Skeletal muscle satellite cell (primary cell): Measurements from ENCODE around the gene MYOF.

ENCODE experiments used
- H3K27me3 ChIP-seq: 2 replicates; pipeline ENCODE4 v1.7.0; 2013; ENCODE audit warnings: low read length; ENCODE audit not compliant: control insufficient read depth, insufficient read depth
- H3K36me3 ChIP-seq: 2 replicates; pipeline ENCODE4 v1.7.0; 2013; ENCODE audit warnings: mild to moderate bottlenecking, control low read depth, low read length; ENCODE audit not compliant: insufficient read depth
- H3K4me1 ChIP-seq: 2 replicates; pipeline ENCODE4 v1.7.0; 2013; ENCODE audit warnings: low read length; ENCODE audit not compliant: control insufficient read depth, insufficient read depth
- H3K4me2 ChIP-seq: 2 replicates; pipeline ENCODE4 v1.7.0; 2013; ENCODE audit warnings: mild to moderate bottlenecking, low read length
- H3K4me3 ChIP-seq: 2 replicates; pipeline ENCODE4 v1.7.0; 2013; ENCODE audit warnings: low read length
- H3K9ac ChIP-seq: 2 replicates; pipeline ENCODE4 v1.7.0; 2013; ENCODE audit warnings: mild to moderate bottlenecking, low read depth, low read length, moderate library complexity
- H3K9me3 ChIP-seq: replicated peaks from 2 replicates; pipeline ENCODE4 v1.7.0; 2013; ENCODE audit warnings: mild to moderate bottlenecking, control low read depth, low read length

Gene MYOF

DNA sequence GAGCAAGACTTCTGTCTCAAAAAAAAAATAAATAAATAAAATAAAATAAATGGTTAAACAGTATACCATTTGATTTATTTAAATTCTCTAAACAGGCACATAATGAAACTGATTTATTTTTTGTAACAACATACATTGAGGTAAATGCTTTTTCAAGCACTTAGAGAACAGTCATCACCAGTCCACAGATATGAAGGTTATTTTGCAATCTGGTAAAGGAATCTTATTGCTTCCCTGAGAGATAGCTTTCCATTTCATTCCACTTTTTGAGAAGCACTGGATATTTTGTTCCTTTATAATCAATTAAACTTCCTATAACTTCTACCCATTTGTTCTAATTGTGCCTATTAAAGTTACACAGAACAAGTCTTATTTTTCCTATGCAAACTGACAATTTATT lies 19.5 kb upstream of the MYOF start:
- Histone ChIP-seq H3K4me2 (no peak overlapping the region), H3K9me3 (no peaks in the 10 kb centered on the region), H3K27me3 (no peaks in the 10 kb centered on the region), H3K9ac (no peak overlapping the region), H3K4me1 (peaks cover 6% of the 10 kb centered on the region), H3K36me3 (peaks cover 17% of the 10 kb centered on the region), H3K4me3 (no peak overlapping the region)

DNA sequence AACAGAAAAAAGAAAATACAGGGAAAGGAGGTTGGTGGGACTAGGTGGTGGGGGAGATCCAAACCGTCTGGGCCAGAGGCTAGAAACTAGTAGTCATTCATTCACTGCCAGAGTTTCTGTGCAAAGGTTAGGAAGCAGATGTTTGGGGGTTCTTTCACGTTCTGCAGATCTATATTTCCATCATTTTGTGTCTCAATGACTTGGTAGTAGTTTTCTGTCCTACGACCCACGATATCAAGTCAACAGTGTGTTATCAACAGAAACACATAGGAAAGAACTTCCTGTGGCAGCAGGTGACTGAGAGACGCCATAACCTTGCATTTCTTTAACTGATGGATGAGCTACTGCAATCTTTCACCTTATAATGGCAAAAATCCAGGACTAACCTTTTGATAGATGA lies 16.0 kb upstream of the MYOF start:
- Histone ChIP-seq H3K9me3 (no peaks in the 10 kb centered on the region), H3K4me3 (peak overlapping the region; percentile 17)

DNA sequence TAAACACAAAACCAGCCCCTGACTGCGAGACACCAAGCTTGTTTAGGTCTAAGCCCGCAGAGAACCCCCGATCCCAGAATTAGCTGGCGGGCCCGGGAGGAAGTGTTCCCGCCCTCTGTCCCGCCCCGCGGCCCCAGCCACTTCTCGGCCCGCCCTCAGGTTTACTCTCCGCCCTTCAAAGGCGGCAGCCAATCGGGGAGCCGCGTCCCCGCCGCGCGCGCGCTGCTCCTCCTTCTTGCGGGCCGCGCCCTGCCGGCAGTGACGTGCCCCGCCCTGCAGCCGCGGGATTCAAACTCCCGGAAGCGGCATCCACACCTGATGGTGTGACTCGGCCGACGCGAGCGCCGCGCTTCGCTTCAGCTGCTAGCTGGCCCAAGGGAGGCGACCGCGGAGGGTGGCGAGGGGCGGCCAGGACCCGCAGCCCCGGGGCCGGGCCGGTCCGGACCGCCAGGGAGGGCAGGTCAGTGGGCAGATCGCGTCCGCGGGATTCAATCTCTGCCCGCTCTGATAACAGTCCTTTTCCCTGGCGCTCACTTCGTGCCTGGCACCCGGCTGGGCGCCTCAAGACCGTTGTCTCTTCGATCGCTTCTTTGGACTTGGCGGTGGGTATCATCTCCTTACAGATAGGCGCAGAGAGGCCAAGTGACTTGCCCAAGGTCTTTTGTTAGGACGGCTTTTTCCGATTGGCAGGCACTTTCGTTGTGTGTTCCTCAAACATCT lies 14.3 kb upstream of the MYOF start, which contains the start of gene CEP55:
Gene CEP55 (plus strand): TSS at position 291 of the 720 bp plus-strand sequence. CDS start 3,440 bp downstream, outside the sequence.
- no peaks in the 10 kb centered on the region for H3K36me3 ChIP-seq
- H3K4me2 ChIP-seq: peak within 1 kb of the TSS; percentile 95
- peak within 1 kb of the TSS; percentile 84 for H3K9ac ChIP-seq
- no peaks in the 10 kb centered on the region for H3K27me3 ChIP-seq
- H3K4me1 ChIP-seq: peaks cover 12% of the 10 kb centered on the region
- peak within 1 kb of the TSS; percentile 93 for H3K4me3 ChIP-seq
- H3K9me3 ChIP-seq: no peaks in the 10 kb centered on the region

More for the DNA sequence above, 16.0 kb upstream of the MYOF start:
- Histone ChIP-seq H3K4me1 (peaks cover 12% of the 10 kb centered on the region), H3K27me3 (no peaks in the 10 kb centered on the region), H3K4me2 (peak overlapping the region; percentile 65), H3K9ac (no peak overlapping the region), H3K36me3 (peaks cover 7% of the 10 kb centered on the region)

DNA sequence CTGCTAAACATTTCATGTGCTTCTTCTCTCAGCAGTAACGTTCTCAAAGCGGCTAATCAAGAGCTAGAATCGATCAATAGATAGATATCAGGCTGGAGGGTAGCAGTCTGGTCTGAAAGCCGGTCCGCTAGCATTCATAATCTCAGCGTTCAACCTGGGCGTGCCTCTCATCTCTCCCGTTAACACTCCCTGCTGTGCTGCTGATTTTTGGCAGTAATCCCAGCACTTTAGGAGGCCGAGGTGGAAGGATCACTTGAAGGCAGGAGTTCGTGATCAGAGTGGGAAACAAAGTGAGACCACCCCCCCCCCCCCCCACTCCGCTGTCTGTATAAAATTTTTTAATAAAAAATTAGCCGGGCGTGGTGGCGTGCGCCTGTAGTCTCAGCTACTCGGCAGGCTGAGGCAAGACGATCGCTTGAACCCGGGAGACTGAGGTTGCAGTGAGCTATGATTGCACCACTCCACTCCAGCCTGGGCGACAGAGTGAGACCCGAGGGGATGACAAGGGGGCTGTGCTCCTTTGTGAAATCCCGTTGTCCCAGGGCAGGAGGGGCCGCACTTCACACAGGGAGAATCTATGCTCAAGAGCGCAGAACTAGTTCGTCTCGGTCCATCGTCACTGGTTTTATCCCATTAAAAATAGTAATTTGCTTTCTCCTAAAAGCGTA lies 13.7 kb upstream of the MYOF start:
- peak overlapping the region; percentile 95 for H3K4me2 ChIP-seq
- H3K27me3 ChIP-seq: no peaks in the 10 kb centered on the region
- peak overlapping the region; percentile 84 for H3K9ac ChIP-seq
- H3K4me3 ChIP-seq: peak overlapping the region; percentile 93
- H3K4me1 ChIP-seq: peaks cover 12% of the 10 kb centered on the region
- no peaks in the 10 kb centered on the region for H3K36me3 ChIP-seq
- H3K9me3 ChIP-seq: no peaks in the 10 kb centered on the region

DNA sequence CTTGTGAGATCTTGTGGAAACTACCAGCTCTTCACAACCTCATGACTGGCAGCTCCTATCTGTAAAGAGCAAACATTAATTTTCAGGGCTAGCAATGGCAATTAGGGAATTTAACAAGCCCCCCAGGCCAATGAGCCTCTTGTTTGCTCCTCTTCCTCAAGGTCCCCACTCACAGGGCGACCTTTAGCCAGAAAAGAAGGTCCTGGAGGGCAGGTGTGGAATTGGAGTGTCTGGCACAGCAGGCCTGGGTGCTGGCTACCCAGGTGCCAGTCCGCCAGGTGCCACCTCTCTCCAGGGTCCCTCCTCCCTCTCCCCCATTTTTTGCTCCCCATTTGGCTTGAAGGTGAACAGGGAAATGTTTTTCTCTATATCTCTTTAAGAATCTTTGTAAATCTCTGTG lies 12.4 kb upstream of the MYOF start:
- H3K9me3 ChIP-seq: no peaks in the 10 kb centered on the region
- H3K9ac ChIP-seq: no peak overlapping the region
- H3K4me1 ChIP-seq: peaks cover 12% of the 10 kb centered on the region
- H3K36me3 ChIP-seq: no peaks in the 10 kb centered on the region
- no peaks in the 10 kb centered on the region for H3K27me3 ChIP-seq
- H3K4me2 ChIP-seq: no peak overlapping the region
- H3K4me3 ChIP-seq: no peak overlapping the region

DNA sequence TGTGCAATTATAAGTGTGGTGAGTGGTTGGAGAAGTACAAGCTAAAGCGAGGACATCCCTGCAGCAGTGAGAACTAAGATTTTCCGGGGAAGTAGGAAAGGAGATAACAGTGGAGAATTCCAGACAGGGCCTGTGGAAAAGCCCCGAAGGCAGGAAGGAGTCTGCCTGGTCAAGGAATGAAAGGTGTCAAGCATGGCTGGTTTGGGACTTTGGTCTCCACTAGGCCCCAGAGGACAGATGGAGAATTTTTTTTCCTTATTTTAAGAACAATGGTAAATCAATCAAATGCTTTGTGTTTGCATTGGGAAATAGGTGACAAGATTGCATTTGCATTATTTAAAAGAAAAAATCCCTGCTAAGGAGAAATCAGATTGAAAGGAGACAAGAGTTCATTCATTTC lies 11.0 kb upstream of the MYOF start:
- H3K4me3 ChIP-seq: no peak overlapping the region
- no peak overlapping the region for H3K9ac ChIP-seq
- no peak overlapping the region for H3K4me2 ChIP-seq
- H3K9me3 ChIP-seq: no peaks in the 10 kb centered on the region
- H3K27me3 ChIP-seq: no peaks in the 10 kb centered on the region
- peaks cover 8% of the 10 kb centered on the region for H3K4me1 ChIP-seq
- no peaks in the 10 kb centered on the region for H3K36me3 ChIP-seq

DNA sequence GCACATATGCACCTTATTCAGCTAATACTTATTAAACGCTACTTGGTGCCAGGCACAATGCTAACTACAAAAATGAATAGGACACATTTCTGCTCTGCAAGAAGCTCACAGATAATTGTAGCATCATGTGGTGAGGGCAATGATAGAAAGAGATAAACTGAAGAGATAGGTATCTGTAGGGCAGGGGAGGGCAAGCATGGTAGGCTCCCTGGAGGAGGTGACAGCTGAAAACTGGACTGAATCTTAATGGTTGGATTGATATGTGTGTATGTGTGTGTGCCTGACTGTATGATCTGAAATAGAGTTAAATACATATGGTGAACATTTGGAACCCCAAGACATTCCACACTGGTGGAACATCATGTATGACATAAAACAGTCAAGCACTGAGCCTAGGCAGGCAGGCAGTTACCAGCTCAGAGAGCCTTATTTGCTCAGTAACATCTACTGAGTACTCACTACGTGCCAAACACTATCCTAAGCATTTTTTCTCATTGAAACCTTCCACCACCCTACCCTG lies 9.5 kb upstream of the MYOF start:
- H3K4me2 ChIP-seq: no peak overlapping the region
- H3K36me3 ChIP-seq: no peaks in the 10 kb centered on the region
- H3K27me3 ChIP-seq: no peaks in the 10 kb centered on the region
- no peak overlapping the region for H3K9ac ChIP-seq
- H3K4me1 ChIP-seq: peaks cover 6% of the 10 kb centered on the region
- no peaks in the 10 kb centered on the region for H3K9me3 ChIP-seq
- no peak overlapping the region for H3K4me3 ChIP-seq

DNA sequence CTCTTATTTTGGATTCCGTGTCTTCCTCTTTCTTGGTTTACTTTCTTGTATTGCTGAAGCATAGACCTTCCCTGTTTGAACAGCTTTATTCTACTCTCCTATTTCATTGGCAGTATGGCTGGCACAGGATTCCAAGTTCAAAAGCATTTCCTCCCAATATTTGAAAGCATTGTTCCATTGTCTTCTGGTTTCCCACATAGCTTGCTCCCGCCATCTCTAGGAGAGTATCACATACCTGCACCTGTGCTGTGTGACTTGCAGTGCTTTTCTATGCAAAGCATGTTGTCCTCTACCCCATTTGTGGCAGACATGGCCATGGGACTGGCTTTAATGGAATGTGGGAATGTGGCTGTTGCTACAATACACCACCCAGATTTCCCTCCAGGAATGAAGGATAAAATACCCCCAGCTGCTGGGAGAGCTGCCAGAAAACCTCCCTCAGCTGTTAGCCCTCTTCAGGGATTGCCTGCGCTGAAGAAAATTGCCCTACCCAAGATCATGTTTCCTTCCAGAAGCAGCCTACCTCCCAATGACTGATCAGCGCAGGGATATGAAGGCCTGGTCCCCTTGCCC lies 6.9 kb upstream of the MYOF start:
- no peaks in the 10 kb centered on the region for H3K4me1 ChIP-seq
- H3K4me3 ChIP-seq: no peak overlapping the region
- no peaks in the 10 kb centered on the region for H3K9me3 ChIP-seq
- H3K4me2 ChIP-seq: no peak overlapping the region
- H3K36me3 ChIP-seq: no peaks in the 10 kb centered on the region
- H3K27me3 ChIP-seq: no peaks in the 10 kb centered on the region
- H3K9ac ChIP-seq: no peak overlapping the region

DNA sequence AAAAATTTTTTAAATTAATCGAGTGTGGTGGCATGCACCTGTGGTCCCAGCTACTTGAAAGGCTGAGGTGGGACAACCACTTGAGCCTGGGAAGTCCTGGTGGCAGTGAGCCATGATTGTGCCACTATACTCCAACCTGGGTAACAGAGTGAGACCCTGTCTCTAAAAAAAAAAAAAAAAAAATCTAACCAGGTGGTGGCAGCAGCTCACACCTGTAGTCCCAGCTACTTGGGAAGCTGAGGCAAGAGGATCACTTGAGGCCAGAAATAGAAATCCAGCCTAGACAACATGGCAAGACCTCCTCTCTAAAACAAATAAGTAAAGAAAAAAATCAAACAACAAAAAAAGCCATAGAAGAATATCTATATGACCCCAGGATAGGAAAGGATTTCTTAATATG lies 3.6 kb upstream of the MYOF start:
- Histone ChIP-seq H3K36me3 (no peaks in the 10 kb centered on the region), H3K9ac (no peak overlapping the region), H3K4me3 (no peak overlapping the region), H3K9me3 (no peaks in the 10 kb centered on the region), H3K27me3 (no peaks in the 10 kb centered on the region), H3K4me2 (no peak overlapping the region), H3K4me1 (no peaks in the 10 kb centered on the region)

DNA sequence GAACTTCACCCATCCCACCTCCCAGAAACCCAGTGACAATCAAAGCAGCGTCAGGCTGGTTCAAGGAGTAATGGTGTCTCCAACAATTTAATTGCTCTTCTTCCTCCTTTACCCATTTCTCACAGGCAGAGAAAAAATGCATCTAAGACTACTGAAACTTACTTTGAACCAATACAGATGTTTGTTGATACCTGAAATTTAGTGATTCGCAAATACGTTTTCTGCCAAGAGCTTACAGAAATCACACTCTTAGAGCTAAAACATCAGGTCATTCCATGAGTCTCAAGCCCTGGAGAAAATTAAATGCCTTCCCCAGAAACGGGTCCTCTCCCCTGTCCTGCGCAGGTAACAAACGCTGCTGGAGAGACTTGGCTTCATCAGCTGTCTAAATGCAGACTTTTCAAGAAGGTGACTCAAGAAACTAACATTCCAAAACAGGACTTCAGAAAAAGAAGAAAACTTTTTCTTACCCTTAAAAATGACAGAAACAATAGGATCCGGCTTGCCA lies 443 bp downstream of the MYOF start:
- Histone ChIP-seq H3K9ac (peak overlapping the region; percentile 99), H3K4me2 (peak overlapping the region; percentile 79), H3K36me3 (peaks cover 25% of the 10 kb centered on the region), H3K4me3 (peak overlapping the region; percentile 83), H3K9me3 (no peaks in the 10 kb centered on the region), H3K27me3 (no peaks in the 10 kb centered on the region), H3K4me1 (peaks cover 19% of the 10 kb centered on the region)

DNA sequence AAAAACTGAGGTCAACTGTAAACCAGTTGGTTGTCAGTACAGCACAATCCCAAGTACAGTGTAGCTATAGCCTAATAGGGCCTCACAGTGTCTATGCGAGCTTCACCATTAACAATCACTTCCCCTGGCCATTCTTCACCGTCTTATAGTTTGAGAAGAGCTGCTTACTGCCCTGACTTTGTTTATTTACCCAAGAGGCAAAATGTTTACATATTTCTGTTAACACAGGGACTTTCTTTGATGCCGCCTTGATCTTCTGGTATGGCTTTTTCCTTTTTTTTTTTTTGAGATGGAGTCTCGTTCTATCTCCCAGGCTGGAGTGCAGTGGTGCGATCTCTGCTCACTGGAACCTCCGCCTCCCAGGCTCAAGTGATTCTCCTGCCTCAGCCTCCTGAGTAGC lies 3.3 kb downstream of the MYOF start:
- Histone ChIP-seq H3K9ac (no peak overlapping the region), H3K4me2 (peak overlapping the region; percentile 79), H3K4me1 (peaks cover 45% of the 10 kb centered on the region), H3K27me3 (no peaks in the 10 kb centered on the region), H3K9me3 (no peaks in the 10 kb centered on the region), H3K36me3 (peaks cover 47% of the 10 kb centered on the region), H3K4me3 (peak overlapping the region; percentile 83)
